Measurements from ENCODE around the gene ZNF630.
"Not testable (repeated sequence)": the region's sequence is repeated elsewhere in the genome, so short reads cannot be mapped to it uniquely, and the experiment has no call there.

The ZNF630 gene

DNA sequence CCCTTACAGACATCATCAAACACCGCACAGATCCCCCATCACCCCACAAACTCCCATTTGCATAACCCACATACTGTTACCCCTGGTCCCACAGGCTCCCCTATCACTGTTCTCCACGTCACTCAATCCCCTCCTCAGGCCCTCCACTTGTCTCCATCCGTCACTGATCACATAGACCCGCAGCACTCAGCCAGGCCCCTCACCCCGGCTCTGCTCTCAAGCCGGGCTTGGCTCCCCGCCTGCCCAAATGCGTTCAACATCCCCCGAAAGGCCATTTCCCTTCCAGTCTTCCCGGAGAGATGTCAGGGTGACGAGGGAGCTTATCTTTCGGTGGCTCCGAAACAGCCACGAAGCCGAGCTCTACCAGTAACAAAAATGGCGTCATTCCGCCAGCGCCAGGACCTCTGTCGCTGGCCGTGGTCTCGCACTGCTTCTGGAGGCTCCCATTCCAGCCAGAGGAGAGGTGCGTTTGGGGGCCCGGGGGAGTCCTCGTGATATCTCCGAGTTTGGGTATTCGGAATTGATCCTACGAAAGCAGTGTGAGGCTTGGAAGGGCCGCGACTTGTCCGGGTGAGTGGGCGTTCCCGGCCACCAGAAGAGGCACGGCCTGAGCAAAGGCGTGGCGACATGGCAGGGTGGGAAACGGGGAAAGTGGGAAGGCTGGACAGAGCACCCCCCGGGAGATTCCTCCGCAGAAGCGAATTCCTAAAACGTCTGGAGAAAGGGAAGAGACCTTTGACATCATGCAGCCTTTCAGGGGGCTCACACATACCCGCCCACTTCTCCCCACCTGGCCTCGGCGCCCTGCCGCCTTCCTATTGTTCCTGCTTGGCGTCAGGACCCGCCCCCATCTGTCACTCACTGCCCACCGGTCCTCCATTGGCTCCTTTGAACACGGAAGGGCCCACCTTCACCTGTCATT lies at the start of gene ZNF630:
Gene ZNF630 (minus strand): TSS at position 577 of the 922 bp plus-strand sequence. CDS start 4,754 bp downstream, outside the sequence.
- H3K27ac ChIP-seq: no peak within 1 kb of the TSS
- no peak for TF ChIP-seq ZFX (IDR thresholded peaks at IDR 0.05)
- TF ChIP-seq CTCF (conservative IDR thresholded peaks at IDR 0.05): no peak

GRCh38 chrX:48107717-48108116 lies 36.3 kb upstream of the ZNF630 start:
- H3K27ac ChIP-seq: no peak overlapping the region
- no peak for TF ChIP-seq ZFX (IDR thresholded peaks at IDR 0.05)
- TF ChIP-seq CTCF (conservative IDR thresholded peaks at IDR 0.05): no peak

- H3K27ac ChIP-seq: no peak overlapping the region
- no peak for TF ChIP-seq ZFX (IDR thresholded peaks at IDR 0.05)
Measured at GRCh38 chrX:48102874-48103374, 31.5 kb upstream of the ZNF630 start.

DNA sequence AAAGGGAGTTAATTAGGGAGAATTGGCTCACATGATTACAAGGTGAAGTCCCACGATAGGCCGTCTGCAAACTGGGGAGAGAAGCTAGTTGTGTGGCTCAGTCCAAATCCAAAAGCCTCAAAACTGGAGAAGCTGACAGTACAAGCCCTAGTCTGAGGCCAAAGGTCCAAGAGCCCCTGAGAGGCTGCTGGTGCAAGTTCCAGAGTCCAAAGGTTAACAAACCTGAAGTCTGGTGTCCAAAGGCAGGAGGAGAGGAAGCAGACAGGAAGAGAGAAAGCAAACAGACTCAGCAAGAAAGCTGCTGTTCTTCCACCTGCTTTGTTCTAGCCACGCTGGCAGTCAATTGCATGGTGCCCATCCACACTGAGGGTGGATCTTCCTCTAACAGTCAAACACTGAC lies 30.0 kb upstream of the ZNF630 start:
- TF ChIP-seq ZFX (IDR thresholded peaks at IDR 0.05) (no peak), CTCF (conservative IDR thresholded peaks at IDR 0.05) (no peak)
- H3K27ac ChIP-seq: no peak overlapping the region

- not testable (repeated sequence) for H3K27ac ChIP-seq
Measured at GRCh38 chrX:48092558-48092957, 21.1 kb upstream of the ZNF630 start.

- H3K27ac ChIP-seq: no peak overlapping the region
- no peak for TF ChIP-seq ZFX (IDR thresholded peaks at IDR 0.05)
- no peak for TF ChIP-seq CTCF (conservative IDR thresholded peaks at IDR 0.05)
Measured at GRCh38 chrX:48090123-48090522, 18.7 kb upstream of the ZNF630 start.

DNA sequence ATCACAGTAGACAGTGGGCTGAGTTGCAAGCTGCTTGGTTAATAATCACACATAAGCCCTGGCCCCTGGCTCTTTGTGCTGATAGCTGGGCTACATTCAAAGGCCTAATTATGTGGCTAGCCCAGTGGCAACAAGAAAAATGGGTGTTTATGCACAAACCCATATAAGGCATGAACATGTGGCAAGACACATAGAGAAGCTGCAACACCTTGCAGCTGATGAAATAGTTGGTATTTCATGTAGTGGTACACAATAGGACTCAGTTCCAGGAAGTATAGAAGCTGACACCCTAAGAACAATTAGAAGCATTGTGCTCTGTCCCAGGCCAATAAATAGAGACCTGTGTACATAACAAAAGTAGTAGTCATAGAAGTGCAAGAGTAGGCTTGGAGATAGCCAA lies 14.6 kb upstream of the ZNF630 start:
- TF ChIP-seq ZFX (IDR thresholded peaks at IDR 0.05) (no peak), CTCF (conservative IDR thresholded peaks at IDR 0.05) (no peak)
- no peak overlapping the region for H3K27ac ChIP-seq

DNA sequence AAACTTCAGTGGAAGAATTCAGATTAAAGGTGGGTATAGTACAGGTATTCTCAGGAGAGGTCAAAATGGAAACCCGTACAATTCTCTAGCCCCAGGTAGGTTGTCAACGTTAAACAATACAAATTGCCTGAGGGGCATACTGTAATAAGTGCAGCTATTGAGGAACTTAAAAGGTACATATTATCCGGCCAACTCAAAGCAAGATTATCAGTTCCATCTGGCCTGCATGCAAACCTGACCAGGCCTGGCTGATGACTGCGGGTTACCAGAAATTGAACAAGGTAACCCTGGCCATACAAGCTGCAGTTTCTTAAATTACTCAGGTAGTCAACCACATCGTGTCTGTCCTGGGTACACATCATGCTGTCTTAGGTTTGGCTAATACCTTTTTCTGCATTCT lies 12.3 kb upstream of the ZNF630 start:
- TF ChIP-seq CTCF (conservative IDR thresholded peaks at IDR 0.05): no peak
- TF ChIP-seq ZFX (IDR thresholded peaks at IDR 0.05): no peak
- no peak overlapping the region for H3K27ac ChIP-seq
